NCI-H2029 treated with DMSO at 0.1 percent for 48 hours (cell line): ENCODE measurements around the gene BUD31.
"Not testable (repeated sequence)": the region's sequence is repeated elsewhere in the genome, so short reads cannot be mapped to it uniquely, and the experiment has no call there.

ENCODE experiments used
- DNase-seq: peaks from one replicate; lab custom pipeline; 2025; lab: John Stamatoyannopoulos, UW

Gene BUD31

GRCh38 chr7:99399597-99399996 is 9.2 kb upstream of the BUD31 start:
- DNase-seq = peak; percentile 57

GRCh38 chr7:99402854-99403253 is 5.9 kb upstream of the BUD31 start:
- DNase-seq = no peak

GRCh38 chr7:99403764-99404163 is 5.0 kb upstream of the BUD31 start:
- DNase-seq = no peak

GRCh38 chr7:99404235-99404976 is 4.4 kb upstream of the BUD31 start:
- no peak for DNase-seq

- no peak for DNase-seq
These were observed 3.8 kb upstream of the BUD31 start for GRCh38 chr7:99404977-99405320.

- DNase-seq = no peak
These were observed 2.2 kb upstream of the BUD31 start for GRCh38 chr7:99406557-99406956.

GRCh38 chr7:99407872-99408378 is 844 bp upstream of the BUD31 start:
- DNase-seq = no peak

GRCh38 chr7:99409192-99409572 is 413 bp downstream of the BUD31 start:
- no peak for DNase-seq

- DNase-seq = no peak
These were observed 1.0 kb downstream of the BUD31 start for GRCh38 chr7:99409806-99410205.

GRCh38 chr7:99410635-99411034 is 1.9 kb downstream of the BUD31 start:
- DNase-seq = no peak

- DNase-seq = peak; percentile 6
These were observed 6.9 kb downstream of the BUD31 start for GRCh38 chr7:99415513-99416127.

GRCh38 chr7:99418260-99418659 is 9.5 kb downstream of the BUD31 start:
- no peak for DNase-seq

GRCh38 chr7:99419323-99420021 is 10.7 kb downstream of the BUD31 start:
- DNase-seq = no peak

GRCh38 chr7:99420213-99420612 is 11.4 kb downstream of the BUD31 start:
- no peak for DNase-seq

- no peak for DNase-seq
These were observed 12.2 kb downstream of the BUD31 start for GRCh38 chr7:99420986-99421385.

- no peak for DNase-seq
These were observed 13.4 kb downstream of the BUD31 start for GRCh38 chr7:99422186-99422585.

- DNase-seq = no peak
These were observed 13.9 kb downstream of the BUD31 start for GRCh38 chr7:99422625-99423024.

GRCh38 chr7:99424932-99425730 is 16.4 kb downstream of the BUD31 start:
- no peak for DNase-seq

GRCh38 chr7:99428972-99429566 is 20.3 kb downstream of the BUD31 start:
- no peak for DNase-seq

- DNase-seq = no peak
These were observed 21.0 kb downstream of the BUD31 start for GRCh38 chr7:99429756-99430155.

GRCh38 chr7:99431756-99432540 is 23.2 kb downstream of the BUD31 start:
- not testable (repeated sequence) for DNase-seq
